Measurements from ENCODE around the gene KCNN3. TPM values are rescaled to one million over a fixed set of nuclear protein-coding genes. Genes with fewer than 3 reads are reported as not detected.
A peak's percentile ranks its signal among the peaks of the same experiment; 100 is the strongest.

Gene KCNN3
- total RNA-seq, 4 donors from 2014 or later: 0.30 to 0.72 (median 0.37) TPM

- peaks cover 8% of the 10 kb centered on the region for H3K27me3 ChIP-seq
- no peaks in the 10 kb centered on the region for H3K9me3 ChIP-seq
- TF ChIP-seq, protein P1, sequence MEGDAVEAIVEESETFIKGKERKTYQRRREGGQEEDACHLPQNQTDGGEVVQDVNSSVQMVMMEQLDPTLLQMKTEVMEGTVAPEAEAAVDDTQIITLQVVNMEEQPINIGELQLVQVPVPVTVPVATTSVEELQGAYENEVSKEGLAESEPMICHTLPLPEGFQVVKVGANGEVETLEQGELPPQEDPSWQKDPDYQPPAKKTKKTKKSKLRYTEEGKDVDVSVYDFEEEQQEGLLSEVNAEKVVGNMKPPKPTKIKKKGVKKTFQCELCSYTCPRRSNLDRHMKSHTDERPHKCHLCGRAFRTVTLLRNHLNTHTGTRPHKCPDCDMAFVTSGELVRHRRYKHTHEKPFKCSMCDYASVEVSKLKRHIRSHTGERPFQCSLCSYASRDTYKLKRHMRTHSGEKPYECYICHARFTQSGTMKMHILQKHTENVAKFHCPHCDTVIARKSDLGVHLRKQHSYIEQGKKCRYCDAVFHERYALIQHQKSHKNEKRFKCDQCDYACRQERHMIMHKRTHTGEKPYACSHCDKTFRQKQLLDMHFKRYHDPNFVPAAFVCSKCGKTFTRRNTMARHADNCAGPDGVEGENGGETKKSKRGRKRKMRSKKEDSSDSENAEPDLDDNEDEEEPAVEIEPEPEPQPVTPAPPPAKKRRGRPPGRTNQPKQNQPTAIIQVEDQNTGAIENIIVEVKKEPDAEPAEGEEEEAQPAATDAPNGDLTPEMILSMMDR (IDR thresholded peaks at IDR 0.05): no peak
- no peak for TF ChIP-seq EP300 (IDR thresholded peaks at IDR 0.05)
- 59% methylated on average over 4 of the region's 4 CpGs for WGBS
- no peak overlapping the region for H3K27ac ChIP-seq
- no peaks in the 10 kb centered on the region for H3K36me3 ChIP-seq
- DNase-seq (ENCODE audit: low spot score in 2 of 2): no peak
- H3K4me1 ChIP-seq: peaks cover 6% of the 10 kb centered on the region
- H3K4me3 ChIP-seq: no peak overlapping the region
Measured at GRCh38 chr1:154735804-154736168, 134.3 kb downstream of the KCNN3 start.

GRCh38 chr1:154735061-154735803 lies 134.8 kb downstream of the KCNN3 start:
- 96% methylated on average over 12 of the region's 12 CpGs for WGBS
- no peak for DNase-seq (ENCODE audit: low spot score in 2 of 2)
- Histone ChIP-seq H3K9me3 (no peaks in the 10 kb centered on the region), H3K36me3 (no peaks in the 10 kb centered on the region), H3K4me3 (no peak overlapping the region), H3K27me3 (peaks cover 8% of the 10 kb centered on the region), H3K4me1 (peaks cover 11% of the 10 kb centered on the region), H3K27ac (no peak overlapping the region)
- TF ChIP-seq, protein P1 (IDR thresholded peaks at IDR 0.05): no peak
- no peak for TF ChIP-seq POLR2AphosphoS5 (IDR thresholded peaks at IDR 0.05)
- no peak for TF ChIP-seq EP300 (IDR thresholded peaks at IDR 0.05)
- TF ChIP-seq POLR2A (IDR thresholded peaks at IDR 0.05): no peak

GRCh38 chr1:154733621-154734020 lies 136.5 kb downstream of the KCNN3 start:
- H3K27ac ChIP-seq: no peak overlapping the region
- WGBS: 71% methylated on average over 4 of the region's 4 CpGs
- H3K36me3 ChIP-seq: no peaks in the 10 kb centered on the region

GRCh38 chr1:154730986-154731489 lies 139.0 kb downstream of the KCNN3 start:
- peaks cover 16% of the 10 kb centered on the region for H3K4me1 ChIP-seq
- H3K27me3 ChIP-seq: peaks cover 12% of the 10 kb centered on the region
- H3K27ac ChIP-seq: no peak overlapping the region
- no peak overlapping the region for H3K4me3 ChIP-seq
- no peak for DNase-seq (ENCODE audit: low spot score in 2 of 2)
- no peaks in the 10 kb centered on the region for H3K9me3 ChIP-seq
- no peaks in the 10 kb centered on the region for H3K36me3 ChIP-seq
- WGBS: 38% methylated on average over 9 of the region's 10 CpGs
- TF ChIP-seq EP300 (IDR thresholded peaks at IDR 0.05) (no peak), POLR2AphosphoS5 (IDR thresholded peaks at IDR 0.05) (no peak), POLR2A (IDR thresholded peaks at IDR 0.05) (no peak)
- TF ChIP-seq, protein P1 (IDR thresholded peaks at IDR 0.05): no peak

More at GRCh38 chr1:154733621-154734020, 136.5 kb downstream of the KCNN3 start:
- peak in 1 of 2 donors; percentile 60 for DNase-seq (ENCODE audit: low spot score in 2 of 2)
- H3K4me1 ChIP-seq: peaks cover 11% of the 10 kb centered on the region
- H3K9me3 ChIP-seq: no peaks in the 10 kb centered on the region
- H3K4me3 ChIP-seq: no peak overlapping the region
- TF ChIP-seq, protein P1 (IDR thresholded peaks at IDR 0.05): no peak
- TF ChIP-seq POLR2A (IDR thresholded peaks at IDR 0.05) (no peak), POLR2AphosphoS5 (IDR thresholded peaks at IDR 0.05) (no peak), EP300 (IDR thresholded peaks at IDR 0.05) (no peak)
- peaks cover 8% of the 10 kb centered on the region for H3K27me3 ChIP-seq

- TF ChIP-seq, protein P1 (IDR thresholded peaks at IDR 0.05): no peak
- no peak for TF ChIP-seq POLR2A (IDR thresholded peaks at IDR 0.05)
- TF ChIP-seq POLR2AphosphoS5 (IDR thresholded peaks at IDR 0.05): no peak
- TF ChIP-seq EP300 (IDR thresholded peaks at IDR 0.05): no peak
- WGBS: 82% methylated on average over 1 of the region's 1 CpG
- Histone ChIP-seq H3K27ac (no peak overlapping the region), H3K27me3 (peaks cover 12% of the 10 kb centered on the region), H3K9me3 (no peaks in the 10 kb centered on the region), H3K4me1 (peaks cover 18% of the 10 kb centered on the region), H3K36me3 (no peaks in the 10 kb centered on the region), H3K4me3 (no peak overlapping the region)
- no peak for DNase-seq (ENCODE audit: low spot score in 2 of 2)
Measured at GRCh38 chr1:154730259-154730658, 139.8 kb downstream of the KCNN3 start.
